Measurements from ENCODE around the gene NEURL1. TPM values are rescaled to one million over a fixed set of nuclear protein-coding genes. Genes with fewer than 3 reads are reported as not detected.

The NEURL1 gene
- total RNA-seq, 1 experiment from 2014 or later, result 4.8 TPM

GRCh38 chr10:103637011-103637410 lies 143.5 kb downstream of the NEURL1 start:
- H2AFZ ChIP-seq, result no peak overlapping the region
- no peaks in the 10 kb centered on the region for H3F3A ChIP-seq (ENCODE audit: insufficient read depth, low read depth)
- intact Hi-C loops (cut with micrococcal nuclease; ENCODE audit: unreplicated experiment), result no loop called here
- no peaks in the 10 kb centered on the region for H3K4me1 ChIP-seq (replicated peaks; ENCODE audit: insufficient read depth)
- H3K79me2 ChIP-seq (ENCODE audit: low read depth), result no peaks in the 10 kb centered on the region
- H3K9me3 ChIP-seq (ENCODE audit: insufficient read depth, low read depth), result no peaks in the 10 kb centered on the region
- no peaks in the 10 kb centered on the region for H4K20me1 ChIP-seq (ENCODE audit: insufficient read depth)
- no peaks in the 10 kb centered on the region for H3K9me2 ChIP-seq (ENCODE audit: insufficient read depth)
- no peak overlapping the region for H3K4me2 ChIP-seq
- no peaks in the 10 kb centered on the region for H3K27me3 ChIP-seq (ENCODE audit: insufficient read depth, low read depth)
- H3K4me3 ChIP-seq, result no peak overlapping the region
- BruUV-seq (replicated peaks), result no TSS peak
- no peak overlapping the region for H3K27ac ChIP-seq
- CTCF ChIA-PET, result no interaction called here
- POLR2A ChIA-PET (ENCODE audit: unreplicated experiment), result no interaction called here
- DNase-seq, result no peak
- no peaks in the 10 kb centered on the region for H3K36me3 ChIP-seq (ENCODE audit: low read depth)
- no peak for TF ChIP-seq CTCF (conservative IDR thresholded peaks at IDR 0.05)
- TF ChIP-seq EZH2 (IDR thresholded peaks at IDR 0.05; ENCODE audit: low read depth), result no peak

GRCh38 chr10:103637927-103638557 lies 144.5 kb downstream of the NEURL1 start:
- no peaks in the 10 kb centered on the region for H3K79me2 ChIP-seq (ENCODE audit: low read depth)
- H3K4me2 ChIP-seq, result no peak overlapping the region
- intact Hi-C loops (cut with micrococcal nuclease; ENCODE audit: unreplicated experiment), result no loop called here
- no peaks in the 10 kb centered on the region for H3K4me1 ChIP-seq (replicated peaks; ENCODE audit: insufficient read depth)
- no peaks in the 10 kb centered on the region for H3F3A ChIP-seq (ENCODE audit: insufficient read depth, low read depth)
- no peaks in the 10 kb centered on the region for H3K9me2 ChIP-seq (ENCODE audit: insufficient read depth)
- no peak overlapping the region for H2AFZ ChIP-seq
- H3K27me3 ChIP-seq (ENCODE audit: insufficient read depth, low read depth), result no peaks in the 10 kb centered on the region
- H3K27ac ChIP-seq, result no peak overlapping the region
- no peak for TF ChIP-seq CTCF (conservative IDR thresholded peaks at IDR 0.05)
- no peak for TF ChIP-seq EZH2 (IDR thresholded peaks at IDR 0.05; ENCODE audit: low read depth)
- no peak for DNase-seq
- no peaks in the 10 kb centered on the region for H4K20me1 ChIP-seq (ENCODE audit: insufficient read depth)
- no peaks in the 10 kb centered on the region for H3K36me3 ChIP-seq (ENCODE audit: low read depth)
- H3K4me3 ChIP-seq, result no peak overlapping the region
- H3K9me3 ChIP-seq (ENCODE audit: insufficient read depth, low read depth), result no peaks in the 10 kb centered on the region
- POLR2A ChIA-PET (ENCODE audit: unreplicated experiment), result interaction anchor here (0.7 kb wide), 1 partner anchor 121 kb away, joined by 8 read pairs; no protein-coding TSS in a partner anchor
- CTCF ChIA-PET, result no interaction called here
- BruUV-seq (replicated peaks), result no TSS peak

- Histone ChIP-seq H3K9me2 (ENCODE audit: insufficient read depth) (no peaks in the 10 kb centered on the region), H3K36me3 (ENCODE audit: low read depth) (no peaks in the 10 kb centered on the region), H3K27ac (no peak overlapping the region), H3K4me1 (replicated peaks; ENCODE audit: insufficient read depth) (no peaks in the 10 kb centered on the region), H3F3A (ENCODE audit: insufficient read depth, low read depth) (no peaks in the 10 kb centered on the region), H3K4me2 (no peak overlapping the region), H3K9me3 (ENCODE audit: insufficient read depth, low read depth) (no peaks in the 10 kb centered on the region), H3K27me3 (ENCODE audit: insufficient read depth, low read depth) (no peaks in the 10 kb centered on the region), H3K4me3 (no peak overlapping the region), H2AFZ (no peak overlapping the region), H4K20me1 (ENCODE audit: insufficient read depth) (no peaks in the 10 kb centered on the region), H3K79me2 (ENCODE audit: low read depth) (no peaks in the 10 kb centered on the region)
- CTCF ChIA-PET, result no interaction called here
- DNase-seq, result no peak
- BruUV-seq (replicated peaks), result no TSS peak
- TF ChIP-seq CTCF (conservative IDR thresholded peaks at IDR 0.05) (no peak), EZH2 (IDR thresholded peaks at IDR 0.05; ENCODE audit: low read depth) (no peak)
- POLR2A ChIA-PET (ENCODE audit: unreplicated experiment), result no interaction called here
- intact Hi-C loops (cut with micrococcal nuclease; ENCODE audit: unreplicated experiment), result no loop called here
Observed at GRCh38 chr10:103638948-103639347, 145.4 kb downstream of the NEURL1 start.
